Spleen (tissue), 11 donors: ENCODE results near the gene KCNJ4. TPM values are rescaled to one million over a fixed set of nuclear protein-coding genes. Genes with fewer than 3 reads are reported as not detected.

Source experiments
- DNase-seq: peaks from one replicate; pipeline ENCODE4 v3.0.0-alpha.2; 2020
- H3K27ac ChIP-seq, 8 donors: fragments of 200-600 bp; sonication (generic) in 7 of 8; 1 replicate in 4 of 8; 2 replicates in 4 of 8; pipeline versions ENCODE4 v1.5.0 to v1.8.0; 2016 to 2021; ENCODE audit warnings: inconsistent platforms in 4 of 8, mild to moderate bottlenecking in 4 of 8, moderate library complexity in 1 of 8
- H3K27me3 ChIP-seq, 7 donors: fragments of 200-600 bp; sonication (generic) in 6 of 7; replicated peaks in 1 of 7; 1 replicate in 4 of 7; 2 replicates in 3 of 7; pipeline versions ENCODE4 v1.5.0 to v1.8.0; 2016 to 2021; ENCODE audit warnings: inconsistent platforms in 3 of 7, mild to moderate bottlenecking in 1 of 7
- H3K36me3 ChIP-seq, 6 donors: fragments of 200-600 bp; sonication (generic) in 5 of 6; 1 replicate in 4 of 6; 2 replicates in 2 of 6; pipeline versions ENCODE4 v1.5.0 to v1.8.0; 2016 to 2021; ENCODE audit warnings: inconsistent platforms in 2 of 6
- H3K4me1 ChIP-seq, 6 donors: fragments of 200-600 bp; sonication (generic) in 5 of 6; 1 replicate in 3 of 6; 2 replicates in 3 of 6; pipeline versions ENCODE4 v1.5.0 to v1.8.0; 2016 to 2021; ENCODE audit warnings: inconsistent platforms in 3 of 6
- H3K4me3 ChIP-seq, 8 donors: fragments of 200-600 bp; sonication (generic) in 7 of 8; 1 replicate in 4 of 8; 2 replicates in 4 of 8; pipeline versions ENCODE4 v1.5.0 to v1.8.0; 2016 to 2021; ENCODE audit warnings: inconsistent platforms in 4 of 8, mild to moderate bottlenecking in 4 of 8, moderate library complexity in 2 of 8
- H3K9me3 ChIP-seq, 8 donors: fragments of 200-600 bp; sonication (generic) in 7 of 8; 1 replicate in 4 of 8; 2 replicates in 4 of 8; pipeline versions ENCODE4 v1.5.0 to v1.8.0; 2016 to 2021; ENCODE audit warnings: inconsistent platforms in 4 of 8
- CTCF ChIP-seq, 11 experiments: fragments of 200-600 bp in 7 of 11; fragments of 450-650 bp in 4 of 11; sonication (generic) in 4 of 11; IDR thresholded peaks in 8 of 11; conservative IDR thresholded peaks in 3 of 11; 1 replicate in 7 of 11; 2 replicates in 4 of 11; pipeline versions ENCODE4 v1.4.0 to v1.8.0; 2016 to 2021; ENCODE audit warnings: antibody characterized with exemption in 11 of 11, inconsistent platforms in 4 of 11, mild to moderate bottlenecking in 1 of 11
- POLR2A ChIP-seq, 3 donors: fragments of 450-650 bp; IDR thresholded peaks; one replicate each; pipeline ENCODE4 v1.5.1; 2017; ENCODE audit warnings: antibody characterized with exemption in 3 of 3, mild to moderate bottlenecking in 1 of 3
- POLR2AphosphoS5 ChIP-seq, 3 donors: sonication (generic); formaldehyde crosslinking; IDR thresholded peaks; one replicate each; pipeline ENCODE4 v1.5.1; 2017; ENCODE audit warnings: antibody characterized with exemption in 3 of 3
- WGBS, 5 donors: extraction: QIAGEN DNeasy Blood & Tissue Kit in 3 of 5; methylation state at CpG; one replicate each; pipeline versions ENCODE4 v1.1.5 to v1.1.7; 2013 to 2018; 5-methylcytosine and 5-hydroxymethylcytosine counted together
- intact Hi-C: fragments of 100-400 bp; cut with DNase I; formaldehyde crosslinking; loops from one replicate; pipeline ENCODE4 v1.15.0; 2023; ENCODE audit warnings: low total_unique reads
- polyA plus RNA-seq, 3 donors: library from polyadenylated mRNA; stranded (reverse); fragments of 200-250 nt; gene quantifications; one replicate each; pipeline ENCODE4 v1.2.1, GENCODE V29; 2013
- total RNA-seq, 7 donors: library from RNA; depleted of rRNA in 3 of 7; stranded (reverse); fragments of >200 nt in 3 of 7; fragmentation: NEBNext Ultra II Directional in 4 of 7; extraction: Animal tissue kit (Norgen Biotek cat#: 25700) in 4 of 7; gene quantifications; one replicate each; pipeline versions ENCODE4 v1.1.0 to v1.2.1, GENCODE V29; 2016 to 2021
- donor health status: healthy with polysubstance abuse.
- donor health status: DM: no; HTN: no; CAD: no; lungs with moderate emphysema.
- donor health status: DM: no; HTN: no; CAD: no.
- donor health status: Bipolar disorder and iron deficiency.
- donor health status: healthy.
- donor health status: DM: no; HTN: no; CAD: no.
- donor health status: DM: yes; HTN: yes; CAD: no.

Gene KCNJ4
- total and polyA plus RNA-seq, 10 donors, result not detected

GRCh38 chr22:38481162-38481870, 26.3 kb upstream of the KCNJ4 start:
- Histone ChIP-seq H3K27me3 (no peaks in the 10 kb centered on the region), H3K4me3 (no peak overlapping the region), H3K9me3 (no peaks in the 10 kb centered on the region), H3K36me3 (peaks cover 3 to 76% (median 63%) of the 10 kb centered on the region in 6 donors), H3K4me1 (peaks cover 0 to 24% (median 0%) of the 10 kb centered on the region in 6 donors), H3K27ac (peak overlapping the region in 1 of 8 donors; percentile 6)
- no peak for TF ChIP-seq POLR2A (IDR thresholded peaks at IDR 0.05)
- TF ChIP-seq POLR2AphosphoS5 (IDR thresholded peaks at IDR 0.05), result no peak
- no peak for TF ChIP-seq CTCF (IDR thresholded peaks at IDR 0.05 in 8 of 11, conservative IDR thresholded peaks at IDR 0.05 in 3 of 11)
- no peak for DNase-seq
- intact Hi-C loops, result no loop called here
- WGBS, 5 donors, result 86 to 94% (median 93%) methylated on average over 3 of the region's 3 CpGs

- TF ChIP-seq POLR2A (IDR thresholded peaks at IDR 0.05), result no peak
- TF ChIP-seq POLR2AphosphoS5 (IDR thresholded peaks at IDR 0.05), result no peak
- TF ChIP-seq CTCF (IDR thresholded peaks at IDR 0.05 in 8 of 11, conservative IDR thresholded peaks at IDR 0.05 in 3 of 11), result no peak
- Histone ChIP-seq H3K4me1 (peaks cover 0 to 4% (median 0%) of the 10 kb centered on the region in 6 donors), H3K27me3 (no peaks in the 10 kb centered on the region), H3K36me3 (peaks cover 0 to 56% (median 42%) of the 10 kb centered on the region in 6 donors), H3K27ac (peak overlapping the region in 1 of 8 donors; percentile 40), H3K9me3 (no peaks in the 10 kb centered on the region), H3K4me3 (no peak overlapping the region)
- no peak for DNase-seq
- intact Hi-C loops, result no loop called here
- 74 to 85% (median 77%) methylated on average over 7 of the region's 7 CpGs for WGBS, 5 donors
These were observed 24.3 kb upstream of the KCNJ4 start for GRCh38 chr22:38479096-38479837.

GRCh38 chr22:38477585-38477984, 22.6 kb upstream of the KCNJ4 start:
- H3K27me3 ChIP-seq, result no peaks in the 10 kb centered on the region
- intact Hi-C loops, result no loop called here
- peaks cover 0 to 39% (median 26%) of the 10 kb centered on the region in 6 donors for H3K36me3 ChIP-seq
- H3K9me3 ChIP-seq, result no peaks in the 10 kb centered on the region
- DNase-seq, result peak; percentile 6
- H3K4me1 ChIP-seq, result no peaks in the 10 kb centered on the region
- no peak overlapping the region for H3K27ac ChIP-seq
- 84 to 91% (median 86%) methylated on average over 1 of the region's 1 CpG for WGBS, 5 donors
- no peak for TF ChIP-seq POLR2A (IDR thresholded peaks at IDR 0.05)
- TF ChIP-seq POLR2AphosphoS5 (IDR thresholded peaks at IDR 0.05), result no peak
- H3K4me3 ChIP-seq, result no peak overlapping the region

- no peak overlapping the region for H3K27ac ChIP-seq
- H3K36me3 ChIP-seq, result peaks cover 0 to 4% (median 0%) of the 10 kb centered on the region in 6 donors
- no peak for TF ChIP-seq POLR2AphosphoS5 (IDR thresholded peaks at IDR 0.05)
- no peak for TF ChIP-seq CTCF (IDR thresholded peaks at IDR 0.05 in 8 of 11, conservative IDR thresholded peaks at IDR 0.05 in 3 of 11)
- no peak for TF ChIP-seq POLR2A (IDR thresholded peaks at IDR 0.05)
- no peak for DNase-seq
- no peaks in the 10 kb centered on the region for H3K9me3 ChIP-seq
- H3K4me1 ChIP-seq, result no peaks in the 10 kb centered on the region
- H3K4me3 ChIP-seq, result no peak overlapping the region
- intact Hi-C loops, result no loop called here
- peaks cover 0 to 4% (median 0%) of the 10 kb centered on the region in 7 donors for H3K27me3 ChIP-seq
- WGBS, 5 donors, result 64 to 72% (median 71%) methylated on average over 9 to 10 of the region's 10 CpGs
These were observed 19.1 kb upstream of the KCNJ4 start for GRCh38 chr22:38474003-38474607.
